T-cell (primary cell): Measurements from ENCODE around the gene ERMN. TPM values are rescaled to one million over a fixed set of nuclear protein-coding genes. Genes with fewer than 3 reads are reported as not detected.
"Not testable (repeated sequence)": the region's sequence is repeated elsewhere in the genome, so short reads cannot be mapped to it uniquely, and the experiment has no call there.

ENCODE experiments used
- ATAC-seq, 4 experiments: fragments of 200-7000 bp in 3 of 4; fragments of 150-1000 bp in 1 of 4; cut with Tn5 transposase; replicated peaks in 1 of 4; 1 replicate in 3 of 4; 2 replicates in 1 of 4; pipeline ENCODE4 v1.10.0; 2021; ENCODE audit warnings: moderate library complexity in 3 of 4, mild to moderate bottlenecking in 2 of 4, moderate number of reproducible peaks in 1 of 4
- CTCF ChIA-PET, 2 donors: fragments of 300-600 bp; sonication (Branson Sonifier 250); formaldehyde crosslinking; loops; one replicate each; lab custom pipeline; 2022; ENCODE audit warnings: antibody characterized with exemption in 2 of 2; lab: Charles Lee
- POLR2A ChIA-PET, 2 donors: fragments of 300-600 bp; sonication (Branson Sonifier 250); formaldehyde crosslinking; loops; one replicate each; lab custom pipeline; 2022; ENCODE audit warnings: antibody characterized with exemption in 2 of 2; lab: Charles Lee
- DNase-seq, 35 experiments: peaks; one replicate each; pipeline versions ENCODE4 v3.0.0 to v3.0.0-alpha.2; 2013 to 2023
- H3K27ac ChIP-seq: one replicate; pipeline ENCODE4 v1.5.1; 2013; ENCODE audit warnings: low read length
- H3K27me3 ChIP-seq, 2 experiments: replicated peaks in 1 of 2; 1 replicate in 1 of 2; 2 replicates in 1 of 2; pipeline versions ENCODE4 v1.6.1 to v1.7.0; 2013; ENCODE audit warnings: low read length in 1 of 2, mixed read lengths in 1 of 2; ENCODE audit not compliant: control insufficient read depth in 2 of 2, insufficient read depth in 2 of 2; ENCODE audit errors: extremely low read depth in 1 of 2
- H3K36me3 ChIP-seq, 2 donors: 1 replicate in 1 of 2; 2 replicates in 1 of 2; pipeline versions ENCODE4 v1.6.1 to v1.7.0; 2013; ENCODE audit warnings: low read length in 1 of 2; ENCODE audit not compliant: control insufficient read depth in 2 of 2, insufficient read depth in 1 of 2; ENCODE audit errors: extremely low read depth in 1 of 2
- H3K4me1 ChIP-seq, 2 experiments: 1 replicate in 1 of 2; 2 replicates in 1 of 2; pipeline versions ENCODE4 v1.6.1 to v1.7.0; 2013; ENCODE audit warnings: low read length in 2 of 2, mixed read lengths in 1 of 2; ENCODE audit not compliant: insufficient read depth in 2 of 2, control insufficient read depth in 1 of 2; ENCODE audit errors: extremely low read depth in 1 of 2
- H3K4me3 ChIP-seq, 2 donors: 1 replicate in 1 of 2; 2 replicates in 1 of 2; pipeline versions ENCODE4 v1.5.1 to v1.7.0; 2013; ENCODE audit warnings: mild to moderate bottlenecking in 2 of 2, low read length in 1 of 2, moderate library complexity in 1 of 2; ENCODE audit not compliant: control insufficient read depth in 1 of 2; ENCODE audit errors: extremely low read depth in 1 of 2
- H3K9me3 ChIP-seq: 2 replicates; pipeline ENCODE4 v1.7.0; 2013
- H3K27ac Mint-ChIP-seq, 2 donors: one replicate each; pipeline ENCODE4 v1.8.0; 2020 to 2021; ENCODE audit warnings: mild to moderate bottlenecking in 2 of 2, mixed read lengths in 2 of 2
- H3K27me3 Mint-ChIP-seq, 2 donors: one replicate each; pipeline ENCODE4 v1.8.0; 2021 to 2022; ENCODE audit warnings: mixed read lengths in 2 of 2
- H3K36me3 Mint-ChIP-seq: one replicate; pipeline ENCODE4 v1.8.0; 2021; ENCODE audit warnings: mixed read lengths
- H3K4me1 Mint-ChIP-seq, 3 donors: one replicate each; pipeline ENCODE4 v1.8.0; 2020 to 2022; ENCODE audit warnings: mixed read lengths in 3 of 3, mild to moderate bottlenecking in 1 of 3
- H3K4me3 Mint-ChIP-seq, 3 donors: one replicate each; pipeline ENCODE4 v1.8.0; 2020 to 2022; ENCODE audit warnings: mild to moderate bottlenecking in 3 of 3, mixed read lengths in 3 of 3, moderate library complexity in 3 of 3
- H3K9me3 Mint-ChIP-seq, 3 donors: one replicate each; pipeline ENCODE4 v1.8.0; 2020 to 2022; ENCODE audit warnings: mixed read lengths in 3 of 3
- WGBS: methylation state at CpG from one replicate; pipeline ENCODE4 v1.1.5; 2013; ENCODE audit warnings: missing lambda C conversion rate; ENCODE audit not compliant: insufficient coverage; 5-methylcytosine and 5-hydroxymethylcytosine counted together
- total RNA-seq, 35 experiments: library from RNA in 6 of 35; stranded (reverse) in 6 of 35; fragments of 120-200 nt in 1 of 35; gene quantifications; one replicate each; pipeline versions ENCODE4 v1.2.1 to v1.2.4 and lab custom pipeline; 2013 to 2026

Gene ERMN
- total RNA-seq (10 to 100 TPM in 2 of 5 donors, 1 to 10 TPM in 3; 2.2 to 12.8 (median 4.3) TPM), total RNA-seq (lab: John Stamatoyannopoulos, UW) (1.1 to 24.8 (median 9.2) reads per million in 29 experiments)
- total RNA-seq (2013), result 2.5 TPM

- H3K27me3 ChIP-seq, result no peaks in the 10 kb centered on the region
- H3K4me1 ChIP-seq, result peaks cover 19 to 27% of the 10 kb centered on the region in 2 experiments
- H3K4me3 ChIP-seq, result no peak within 1 kb of the TSS
- peaks cover 0 to 6% of the 10 kb centered on the region in 2 donors for H3K36me3 ChIP-seq
- H3K27ac ChIP-seq, result no peak within 1 kb of the TSS
- H3K4me1 Mint-ChIP-seq, result peaks cover 35 to 43% (median 42%) of the 10 kb centered on the region in 3 donors
- no peaks in the 10 kb centered on the region for H3K27me3 Mint-ChIP-seq
- DNase-seq (no peak), ATAC-seq (no peak)
- CTCF ChIA-PET, result interaction anchor here (0.6 to 3.6 kb wide), 23 partner anchors 9 to 1631 kb away, joined by 3 to 47 read pairs (median 6); no protein-coding TSS in a partner anchor
- H3K27ac Mint-ChIP-seq, result no peak within 1 kb of the TSS
- no peaks in the 10 kb centered on the region for H3K9me3 Mint-ChIP-seq
- no peaks in the 10 kb centered on the region for H3K9me3 ChIP-seq
- POLR2A ChIA-PET, result interaction anchor here in 1 of 2 donors (0.6 to 1.2 kb wide), 3 partner anchors 12 to 550 kb away, joined by 3 to 8 read pairs (median 4); partner anchors contain the start of gene CYTIP
- peaks cover 34% of the 10 kb centered on the region for H3K36me3 Mint-ChIP-seq
- H3K4me3 Mint-ChIP-seq, result no peak within 1 kb of the TSS
Observed at GRCh38 chr2:157325786-157326185, at the start of gene ERMN. ERMN (minus strand) TSS chr2:157325824; CDS start chr2:157325642, 182 bp downstream.

GRCh38 chr2:157375384-157375783, 49.8 kb upstream of the ERMN start:
- Histone ChIP-seq H3K4me1 (peaks cover 0 to 11% of the 10 kb centered on the region in 2 experiments), H3K36me3 (no peaks in the 10 kb centered on the region), H3K27me3 (no peaks in the 10 kb centered on the region), H3K4me3 (no peak overlapping the region), H3K27ac (no peak overlapping the region), H3K9me3 (peaks cover 7% of the 10 kb centered on the region)
- 89% methylated on average over 1 of the region's 1 CpG for WGBS
- Mint-ChIP-seq H3K4me1 (peaks cover 18 to 30% (median 19%) of the 10 kb centered on the region in 3 donors), H3K27me3 (no peaks in the 10 kb centered on the region), H3K27ac (peak overlapping the region in 1 of 2 donors; percentile 52), H3K4me3 (no peak overlapping the region), H3K9me3 (peaks cover 15 to 29% (median 19%) of the 10 kb centered on the region in 3 donors), H3K36me3 (peaks cover 27% of the 10 kb centered on the region)
- POLR2A ChIA-PET, result no interaction called here
- CTCF ChIA-PET, result no interaction called here
- DNase-seq, result no peak
- no peak for ATAC-seq

GRCh38 chr2:157368508-157368907, 42.9 kb upstream of the ERMN start:
- H3K36me3 ChIP-seq, H3K4me3 Mint-ChIP-seq, H3K27me3 Mint-ChIP-seq, ATAC-seq, H3K27me3 ChIP-seq, POLR2A ChIA-PET, H3K9me3 Mint-ChIP-seq, H3K27ac Mint-ChIP-seq, H3K9me3 ChIP-seq, H3K27ac ChIP-seq, DNase-seq, H3K4me3 ChIP-seq: not testable (repeated sequence)
- CTCF ChIA-PET, result interaction anchor here in 1 of 2 donors (0.6 kb wide), 2 partner anchors 44 to 534 kb away, joined by 3 to 5 read pairs; no protein-coding TSS in a partner anchor
- WGBS, result no CpG with 5 or more reads among the region's 25 CpGs
- H3K4me1 ChIP-seq, result peaks cover 3 to 20% of the 10 kb centered on the region in 2 experiments
- Mint-ChIP-seq H3K36me3 (peaks cover 17% of the 10 kb centered on the region), H3K4me1 (peaks cover 32 to 37% (median 34%) of the 10 kb centered on the region in 3 donors)

GRCh38 chr2:157367704-157368103, 42.1 kb upstream of the ERMN start:
- Histone ChIP-seq H3K27ac (no peak overlapping the region), H3K4me1 (peaks cover 3 to 26% of the 10 kb centered on the region in 2 experiments), H3K4me3 (no peak overlapping the region), H3K36me3 (no peaks in the 10 kb centered on the region), H3K9me3 (no peaks in the 10 kb centered on the region), H3K27me3 (no peaks in the 10 kb centered on the region)
- H3K4me1 Mint-ChIP-seq, result peaks cover 40 to 45% (median 40%) of the 10 kb centered on the region in 3 donors
- H3K4me3 Mint-ChIP-seq, result no peak overlapping the region
- DNase-seq (no peak), ATAC-seq (no peak)
- no CpG with 5 or more reads among the region's 1 CpG for WGBS
- H3K27ac Mint-ChIP-seq, result no peak overlapping the region
- H3K36me3 Mint-ChIP-seq, result peaks cover 19% of the 10 kb centered on the region
- POLR2A ChIA-PET, result no interaction called here
- no peaks in the 10 kb centered on the region for H3K27me3 Mint-ChIP-seq
- CTCF ChIA-PET, result interaction anchor here in 1 of 2 donors (1.6 kb wide), 1 partner anchor 31 kb away, joined by 5 read pairs; no protein-coding TSS in a partner anchor
- H3K9me3 Mint-ChIP-seq, result peaks cover 0 to 4% (median 0%) of the 10 kb centered on the region in 3 donors

GRCh38 chr2:157364257-157364974, 38.8 kb upstream of the ERMN start:
- H3K4me1 ChIP-seq, result peaks cover 3 to 26% of the 10 kb centered on the region in 2 experiments
- Mint-ChIP-seq H3K9me3 (peaks cover 8 to 11% (median 8%) of the 10 kb centered on the region in 3 donors), H3K4me3 (peak overlapping the region in 1 of 3 donors; percentile 38), H3K27me3 (no peaks in the 10 kb centered on the region), H3K27ac (peak overlapping the region; percentile 54 to 72), H3K36me3 (peaks cover 45% of the 10 kb centered on the region), H3K4me1 (peaks cover 42 to 47% (median 47%) of the 10 kb centered on the region in 3 donors)
- no peak for ATAC-seq
- 8% methylated on average over 2 of the region's 2 CpGs for WGBS
- H3K27me3 ChIP-seq, result no peaks in the 10 kb centered on the region
- POLR2A ChIA-PET, result interaction anchor here in 1 of 2 donors (1.2 kb wide), 1 partner anchor 26 kb away, joined by 3 read pairs; no protein-coding TSS in a partner anchor
- H3K27ac ChIP-seq, result no peak overlapping the region
- H3K4me3 ChIP-seq, result no peak overlapping the region
- CTCF ChIA-PET, result interaction anchor here (0.5 to 1.0 kb wide), 3 partner anchors 27 to 31 kb away, joined by 3 read pairs; no protein-coding TSS in a partner anchor
- no peaks in the 10 kb centered on the region for H3K9me3 ChIP-seq
- DNase-seq, result no peak
- no peaks in the 10 kb centered on the region for H3K36me3 ChIP-seq

- ChIA-PET CTCF (interaction anchor here (0.5 to 1.0 kb wide), 2 partner anchors 31 to 129 kb away, joined by 3 to 5 read pairs; no protein-coding TSS in a partner anchor), POLR2A (no interaction called here)
- H3K27me3 Mint-ChIP-seq, result no peaks in the 10 kb centered on the region
- peaks cover 45% of the 10 kb centered on the region for H3K36me3 Mint-ChIP-seq
- H3K9me3 Mint-ChIP-seq, result peaks cover 8 to 11% (median 8%) of the 10 kb centered on the region in 3 donors
- peaks cover 42 to 47% (median 47%) of the 10 kb centered on the region in 3 donors for H3K4me1 Mint-ChIP-seq
- ATAC-seq, result no peak
- H3K27ac ChIP-seq, result no peak overlapping the region
- H3K36me3 ChIP-seq, result no peaks in the 10 kb centered on the region
- peak overlapping the region; percentile 30 to 72 for H3K27ac Mint-ChIP-seq
- no CpG with 5 or more reads among the region's 2 CpGs for WGBS
- H3K4me3 Mint-ChIP-seq, result peak overlapping the region in 1 of 3 donors; percentile 38
- H3K4me3 ChIP-seq, result no peak overlapping the region
- DNase-seq, result no peak
- H3K4me1 ChIP-seq, result peaks cover 3 to 26% of the 10 kb centered on the region in 2 experiments
- H3K9me3 ChIP-seq, result no peaks in the 10 kb centered on the region
- no peaks in the 10 kb centered on the region for H3K27me3 ChIP-seq
Observed at GRCh38 chr2:157363612-157364101, 38.0 kb upstream of the ERMN start.
